HG03460 (cell line): ENCODE results near the gene SCAF1.

Source experiments
- ATAC-seq: cut with Tn5 transposase; IDR thresholded peaks from one replicate; pipeline ENCODE4 v1.9.1; 2021; ENCODE audit not compliant: unreplicated experiment

Gene SCAF1

DNA sequence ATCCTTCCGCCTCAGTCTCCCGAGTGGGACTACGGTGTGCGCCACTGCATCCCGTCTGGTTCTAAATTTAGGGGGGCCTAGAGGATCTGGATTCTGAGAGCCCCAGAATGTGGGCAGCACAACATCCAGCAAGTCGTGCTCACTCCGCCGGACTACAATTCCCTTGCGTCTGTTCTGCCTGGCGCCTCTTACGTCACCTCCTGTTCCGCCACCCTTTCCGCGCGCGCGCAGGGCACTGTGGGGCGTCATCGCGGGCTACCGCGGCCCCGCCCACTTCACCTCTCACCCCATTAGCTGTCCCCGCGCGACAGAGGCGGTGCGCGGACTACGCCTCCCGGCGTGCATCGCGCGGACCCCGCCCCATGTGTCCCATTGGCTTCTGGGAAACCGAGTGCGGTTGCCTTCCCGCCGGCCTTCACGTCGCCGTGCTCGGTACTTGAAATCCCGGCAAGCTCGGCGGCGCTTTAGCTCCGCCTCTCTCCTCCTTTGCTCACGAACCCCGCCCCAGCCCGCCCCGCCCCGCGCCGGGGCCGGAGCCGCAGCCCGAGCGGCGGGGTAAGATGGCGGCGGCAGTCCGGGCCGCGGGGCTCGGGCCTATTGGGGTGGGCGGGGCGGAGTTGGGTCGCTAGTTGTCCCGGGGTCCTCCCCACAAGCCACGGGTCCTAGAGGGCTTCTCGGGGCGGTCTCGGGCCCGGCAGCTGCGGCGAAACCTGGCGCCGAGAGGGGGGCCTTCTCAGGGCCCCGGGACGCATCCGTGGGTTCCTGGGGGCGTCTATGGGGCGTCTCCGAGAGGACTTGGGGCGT, at the start of gene SCAF1:
TSS of gene SCAF1 (plus strand) at position 522 of the 804 bp plus-strand sequence. CDS start 2,818 bp downstream, outside the sequence.
- peak; percentile 49 for ATAC-seq

DNA sequence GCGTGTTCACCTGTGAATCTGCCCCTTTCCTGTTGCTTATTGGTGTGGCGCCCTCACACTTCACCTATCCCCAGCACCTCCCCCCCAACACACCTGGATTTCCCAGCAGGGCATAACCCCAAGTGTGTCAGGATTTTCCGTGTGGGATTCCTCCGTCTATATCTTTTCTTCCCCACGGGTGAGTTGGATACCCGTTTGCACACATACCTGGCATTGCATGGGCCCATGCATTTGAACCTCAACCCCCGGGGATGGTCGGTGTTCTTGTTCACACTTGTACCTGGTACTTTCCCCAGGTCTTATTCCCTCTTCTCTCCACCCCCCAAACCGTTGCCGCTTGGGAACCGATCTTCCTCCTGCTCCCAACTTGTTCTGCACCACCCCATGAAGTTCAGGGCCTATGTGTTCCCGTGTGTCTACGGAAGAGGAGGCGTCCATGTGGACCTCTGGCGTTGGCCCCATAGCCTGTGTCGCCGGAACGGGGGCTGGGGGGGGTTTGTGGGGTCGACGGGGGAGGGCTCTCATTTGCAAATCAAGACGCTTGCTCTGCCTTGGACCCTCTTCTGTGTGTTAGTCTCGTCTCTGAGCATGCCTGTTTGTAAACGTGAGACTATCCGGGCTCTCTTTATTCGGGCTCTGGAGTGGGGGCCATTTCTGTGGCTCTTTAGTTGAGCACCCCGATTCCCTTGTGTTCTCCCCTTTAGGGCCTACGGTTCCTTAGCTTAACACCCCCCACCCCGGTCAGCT, 49.4 kb upstream of the SCAF1 start:
- no peak for ATAC-seq

GRCh38 chr19:49593233-49594113, 48.5 kb upstream of the SCAF1 start:
- peak; percentile 37 for ATAC-seq

- ATAC-seq = no peak
Measured at GRCh38 chr19:49594157-49594992, 47.6 kb upstream of the SCAF1 start.

- ATAC-seq = no peak
Measured at GRCh38 chr19:49594993-49595818, 46.8 kb upstream of the SCAF1 start.

DNA sequence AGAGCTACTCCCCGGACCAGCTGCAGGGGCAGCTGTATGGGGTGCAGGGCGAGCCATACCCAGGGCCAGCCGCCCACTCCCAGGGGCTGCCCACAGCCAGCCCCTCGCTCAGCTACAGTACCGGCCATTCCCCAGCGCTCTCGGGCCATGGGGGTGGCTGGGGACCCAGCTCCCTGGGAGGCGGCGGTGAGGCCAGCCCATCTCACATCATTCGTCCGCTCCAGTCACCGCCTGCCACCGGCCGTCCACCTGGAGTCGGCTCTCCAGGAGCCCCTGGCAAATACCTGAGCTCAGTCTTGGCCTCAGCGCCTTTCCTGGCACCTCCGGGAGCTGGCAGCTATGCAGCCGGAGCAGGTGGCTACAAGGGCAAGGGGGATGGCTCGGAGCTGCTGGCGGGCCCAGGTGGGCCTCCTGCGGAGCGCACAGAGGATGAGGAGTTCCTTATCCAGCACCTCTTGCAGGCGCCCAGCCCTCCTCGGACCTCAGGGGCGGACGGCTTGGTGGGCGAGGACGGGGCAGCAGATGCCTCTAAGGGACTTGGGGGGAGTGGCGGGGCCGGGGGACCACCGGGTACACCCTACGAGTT, 46.1 kb upstream of the SCAF1 start:
- ATAC-seq = no peak

DNA sequence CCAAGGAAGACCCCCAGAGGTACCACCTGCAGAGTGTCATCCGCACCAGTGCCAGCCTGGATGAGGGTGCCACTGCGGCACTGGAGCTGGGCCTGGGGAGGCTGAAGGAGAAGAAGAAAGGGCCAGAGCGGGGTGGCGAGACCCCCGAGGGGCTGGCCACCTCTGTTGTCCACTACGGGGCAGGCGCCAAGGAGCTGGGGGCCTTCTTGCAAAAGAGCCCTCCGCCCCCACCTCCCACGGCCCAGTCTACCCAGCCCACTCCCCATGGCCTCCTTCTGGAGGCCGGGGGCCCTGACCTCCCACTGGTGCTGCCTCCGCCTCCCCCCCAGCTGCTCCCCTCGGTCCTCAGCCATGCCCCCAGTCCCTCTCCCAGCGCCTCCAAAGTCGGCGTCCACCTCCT, 45.6 kb upstream of the SCAF1 start:
- no peak for ATAC-seq

DNA sequence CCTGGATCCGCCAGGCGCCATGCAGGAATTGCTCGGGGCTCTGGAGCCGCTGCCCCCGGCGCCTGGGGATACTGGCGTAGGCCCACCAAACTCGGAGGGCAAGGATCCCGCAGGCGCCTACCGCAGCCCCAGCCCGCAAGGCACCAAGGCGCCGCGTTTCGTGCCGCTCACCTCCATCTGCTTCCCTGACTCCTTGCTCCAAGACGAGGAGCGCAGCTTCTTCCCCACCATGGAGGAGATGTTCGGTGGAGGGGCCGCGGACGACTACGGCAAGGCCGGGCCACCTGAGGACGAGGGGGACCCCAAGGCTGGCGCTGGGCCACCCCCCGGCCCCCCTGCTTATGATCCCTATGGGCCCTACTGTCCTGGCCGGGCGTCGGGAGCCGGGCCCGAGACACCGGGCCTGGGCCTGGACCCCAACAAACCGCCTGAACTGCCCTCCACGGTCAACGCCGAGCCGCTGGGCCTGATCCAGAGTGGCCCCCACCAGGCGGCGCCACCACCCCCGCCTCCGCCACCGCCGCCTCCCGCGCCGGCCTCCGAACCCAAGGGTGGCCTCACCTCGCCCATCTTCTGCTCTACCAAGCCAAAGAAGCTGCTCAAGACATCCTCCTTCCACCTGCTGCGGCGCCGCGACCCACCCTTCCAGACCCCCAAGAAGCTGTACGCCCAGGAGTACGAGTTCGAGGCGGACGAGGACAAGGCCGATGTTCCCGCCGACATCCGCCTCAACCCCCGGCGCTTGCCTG, 44.9 kb upstream of the SCAF1 start:
- no peak for ATAC-seq

DNA sequence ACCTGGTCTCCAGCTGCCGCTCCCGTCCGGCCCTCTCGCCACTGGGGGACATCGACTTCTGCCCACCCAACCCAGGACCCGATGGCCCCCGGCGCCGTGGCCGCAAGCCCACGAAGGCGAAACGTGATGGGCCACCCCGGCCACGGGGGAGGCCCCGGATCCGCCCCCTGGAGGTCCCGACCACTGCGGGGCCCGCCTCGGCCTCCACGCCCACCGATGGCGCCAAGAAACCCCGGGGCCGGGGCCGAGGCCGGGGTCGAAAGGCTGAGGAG, 44.4 kb upstream of the SCAF1 start:
- ATAC-seq = no peak

GRCh38 chr19:49599378-49600295, 42.4 kb upstream of the SCAF1 start:
- ATAC-seq = no peak

DNA sequence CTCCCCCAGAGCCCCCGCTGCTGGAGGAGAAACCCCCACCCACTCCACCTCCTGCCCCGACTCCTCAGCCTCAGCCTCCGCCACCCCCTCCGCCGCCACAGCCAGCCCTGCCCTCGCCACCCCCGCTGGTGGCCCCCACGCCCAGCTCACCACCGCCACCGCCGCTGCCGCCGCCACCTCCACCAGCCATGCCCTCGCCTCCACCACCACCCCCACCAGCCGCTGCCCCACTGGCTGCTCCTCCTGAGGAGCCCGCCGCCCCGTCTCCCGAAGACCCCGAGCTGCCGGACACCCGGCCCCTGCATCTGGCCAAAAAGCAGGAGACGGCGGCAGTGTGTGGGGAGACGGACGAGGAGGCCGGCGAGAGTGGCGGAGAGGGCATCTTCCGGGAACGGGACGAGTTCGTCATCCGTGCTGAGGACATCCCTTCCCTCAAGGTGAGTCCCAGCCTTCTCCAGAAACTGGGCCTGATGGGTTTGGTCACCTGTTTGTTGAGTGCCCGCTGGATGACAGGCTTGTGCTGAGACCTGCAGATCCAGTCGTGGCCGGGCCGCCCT, 40.4 kb upstream of the SCAF1 start:
- ATAC-seq = no peak

DNA sequence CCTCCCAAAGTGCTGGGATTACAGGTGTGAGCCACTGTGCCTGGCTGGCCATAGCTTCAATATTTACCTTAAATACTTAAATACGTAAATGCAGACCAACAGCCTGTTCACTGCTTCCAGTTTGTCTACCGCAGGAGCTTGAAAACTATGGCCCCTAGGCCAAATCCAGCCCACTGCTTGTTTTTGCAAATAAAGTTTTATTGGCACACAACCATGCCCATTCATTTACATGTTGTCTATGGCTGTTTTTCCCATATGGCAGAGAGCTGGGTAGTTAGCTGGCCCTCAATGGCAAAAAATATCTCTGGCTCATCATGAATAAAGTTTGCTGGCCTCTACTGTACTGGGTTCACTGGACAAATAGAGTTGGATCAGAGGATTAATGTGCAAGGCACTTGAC, 39.2 kb upstream of the SCAF1 start:
- ATAC-seq = no peak

DNA sequence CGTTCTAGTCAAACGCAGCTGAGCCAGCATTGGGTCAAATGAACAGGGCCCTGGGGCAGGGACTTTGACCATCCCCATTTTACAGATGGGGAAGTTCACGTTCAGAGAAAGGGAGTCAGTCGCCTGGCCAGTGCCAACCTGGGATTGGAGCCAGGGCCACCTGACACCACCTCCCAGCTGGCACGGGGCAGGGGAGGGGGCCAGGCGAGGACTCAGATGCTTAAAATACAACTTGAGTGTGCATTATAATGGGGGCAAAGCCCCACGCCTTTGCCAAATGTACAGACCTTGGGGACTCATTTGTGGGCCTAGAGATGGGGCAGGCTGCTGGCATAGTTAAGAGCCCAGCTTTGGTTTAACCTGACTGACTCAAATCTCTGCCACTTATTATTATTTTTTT, 36.4 kb upstream of the SCAF1 start:
- ATAC-seq = no peak

DNA sequence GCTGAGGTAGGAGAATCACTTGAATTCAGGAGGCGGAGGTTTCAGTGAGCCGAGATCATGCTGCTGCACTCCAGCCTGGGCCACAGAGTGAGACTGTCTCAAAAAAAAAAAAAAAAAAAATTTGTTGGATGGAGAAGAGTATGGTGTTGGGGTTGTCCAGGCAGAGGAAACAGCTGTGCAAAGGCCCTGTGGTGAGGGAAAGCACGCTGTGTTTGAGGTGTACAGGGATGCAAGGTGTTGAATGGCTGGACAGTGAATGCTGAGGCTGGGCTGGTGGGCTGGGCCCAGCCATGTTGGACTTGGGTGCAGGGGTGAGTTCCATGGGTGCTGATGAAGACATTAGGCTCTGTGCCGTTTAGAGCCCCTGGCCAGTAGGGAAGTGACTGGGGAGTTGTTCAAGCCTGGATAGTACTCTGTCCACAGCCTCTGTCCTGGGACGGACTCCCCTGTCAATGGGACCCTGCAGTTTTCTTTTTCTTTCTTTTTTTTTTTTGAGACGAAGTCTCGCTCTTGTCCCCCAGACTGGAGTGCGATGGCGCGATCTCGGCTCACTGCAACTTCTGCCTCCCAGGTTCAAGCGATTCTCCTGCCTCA, 32.4 kb upstream of the SCAF1 start:
- ATAC-seq = no peak

DNA sequence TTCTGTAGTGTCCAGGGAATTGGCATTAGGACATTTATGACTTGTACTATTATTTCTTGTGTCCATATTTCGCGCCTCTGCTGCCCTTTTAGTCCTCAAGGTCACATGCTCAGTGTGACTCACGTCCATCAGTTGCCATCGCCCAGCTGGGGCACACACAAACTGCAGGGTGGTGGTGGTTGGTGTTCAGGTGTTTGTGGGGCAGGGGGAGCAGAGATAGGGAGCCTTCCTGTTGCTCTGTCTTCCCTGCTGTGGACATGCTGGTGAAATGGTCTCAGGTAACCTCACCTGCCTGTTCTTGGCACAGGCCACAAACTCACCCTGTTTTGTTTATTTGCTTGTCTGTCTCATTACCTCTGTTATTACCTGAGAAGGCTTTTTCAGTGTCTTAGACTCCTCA, 28.6 kb upstream of the SCAF1 start:
- ATAC-seq = no peak

DNA sequence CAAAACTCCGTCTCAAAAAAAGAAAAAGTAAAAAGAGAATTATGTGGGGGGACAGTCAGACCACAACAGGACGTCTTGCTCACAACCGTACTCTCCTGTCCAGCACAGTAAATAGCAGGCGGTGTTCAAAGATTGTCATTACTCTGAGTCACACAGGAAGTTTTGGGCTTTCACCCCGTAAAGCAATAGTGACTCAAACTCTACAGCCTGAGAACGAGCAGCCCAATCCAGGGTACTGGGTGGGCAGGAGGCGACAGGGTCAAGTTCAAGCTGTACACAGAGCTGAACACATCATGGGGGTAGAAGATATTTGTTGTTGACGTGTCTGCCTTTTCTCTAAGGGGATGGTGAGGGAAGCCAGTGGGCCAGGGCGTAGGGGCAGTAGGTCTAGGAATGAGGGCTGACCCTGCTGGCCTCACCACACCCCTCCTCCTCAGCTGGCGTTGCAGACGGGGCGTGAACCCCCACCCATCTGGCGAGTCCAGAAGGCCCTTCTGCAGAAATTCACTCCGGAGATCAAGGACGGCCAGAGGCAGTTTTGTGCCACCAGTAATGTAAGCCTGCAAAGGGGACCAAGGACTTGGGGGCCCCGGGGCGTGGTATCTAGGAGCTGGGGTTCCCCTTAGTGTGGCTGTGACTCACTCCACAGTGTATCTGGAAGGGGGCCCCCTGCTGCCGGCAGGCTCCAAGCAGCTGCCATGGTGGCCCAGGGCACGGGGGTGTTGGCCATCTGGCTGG, 27.7 kb upstream of the SCAF1 start:
- no peak for ATAC-seq
